Smooth muscle cell (in vitro differentiated cells): Measurements from ENCODE around the gene ELAC1. TPM values are rescaled to one million over a fixed set of nuclear protein-coding genes. Genes with fewer than 3 reads are reported as not detected.

Experiments used
- DNase-seq: peaks from one replicate; lab custom pipeline; 2025; ENCODE audit not compliant: unreplicated experiment; lab: John Stamatoyannopoulos, UW
- H2AFZ ChIP-seq: fragments of 200-600 bp; sonication (generic); 2 replicates; pipeline ENCODE4 v1.6.0; 2016; ENCODE audit warnings: antibody characterized with exemption, low read depth, mild to moderate bottlenecking
- H3F3A ChIP-seq: fragments of 200-600 bp; sonication (generic); 2 replicates; pipeline ENCODE4 v1.6.0; 2017; ENCODE audit warnings: antibody characterized with exemption, low read depth
- H3K27ac ChIP-seq: fragments of 200-600 bp; sonication (generic); 2 replicates; pipeline ENCODE4 v1.5.1; 2016; ENCODE audit warnings: low read depth, mild to moderate bottlenecking
- H3K27me3 ChIP-seq: fragments of 200-600 bp; sonication (generic); 2 replicates; pipeline ENCODE4 v1.6.1; 2016; ENCODE audit warnings: low read depth, mild to moderate bottlenecking
- H3K36me3 ChIP-seq: fragments of 200-600 bp; sonication (generic); 2 replicates; pipeline ENCODE4 v1.5.1; 2016; ENCODE audit warnings: low read depth
- H3K4me1 ChIP-seq: fragments of 200-600 bp; sonication (generic); 2 replicates; pipeline ENCODE4 v1.5.1; 2016; ENCODE audit warnings: low read depth
- H3K4me2 ChIP-seq: fragments of 200-600 bp; sonication (generic); 2 replicates; pipeline ENCODE4 v1.6.0; 2016; ENCODE audit warnings: mild to moderate bottlenecking
- H3K4me3 ChIP-seq: fragments of 200-600 bp; sonication (generic); 2 replicates; pipeline ENCODE4 v1.5.1; 2016; ENCODE audit warnings: mild to moderate bottlenecking
- H3K79me2 ChIP-seq: fragments of 200-600 bp; sonication (generic); 2 replicates; pipeline ENCODE4 v1.6.0; 2016; ENCODE audit warnings: low read depth, mild to moderate bottlenecking
- H3K9ac ChIP-seq: fragments of 200-600 bp; sonication (generic); 2 replicates; pipeline ENCODE4 v1.6.0; 2016; ENCODE audit warnings: low read depth
- H3K9me3 ChIP-seq: fragments of 200-600 bp; sonication (generic); replicated peaks from 2 replicates; pipeline ENCODE4 v1.5.1; 2016; ENCODE audit warnings: low read depth
- H4K20me1 ChIP-seq: fragments of 200-600 bp; sonication (generic); 2 replicates; pipeline ENCODE4 v1.6.0; 2016; ENCODE audit warnings: low read depth
- CTCF ChIP-seq: fragments of 200-600 bp; sonication (generic); IDR thresholded peaks from 2 replicates; pipeline ENCODE4 v1.5.1; 2017; ENCODE audit warnings: borderline replicate concordance, mild to moderate bottlenecking, antibody characterized with exemption; ENCODE audit not compliant: insufficient read depth, poor library complexity, severe bottlenecking
- WGBS: methylation state at CpG from one replicate; pipeline ENCODE4 v1.1.7; 2016; ENCODE audit warnings: low lambda C conversion rate; 5-methylcytosine and 5-hydroxymethylcytosine counted together
- polyA plus RNA-seq: library from polyadenylated mRNA; unstranded; fragments of >200 nt; fragmentation: Nextera tagmentation; extraction: Ambion mirVana; gene quantifications from 2 replicates; pipeline ENCODE4 v1.2.1, GENCODE V29; 2016
- total RNA-seq: library from RNA; depleted of rRNA; stranded (reverse); fragments of >200 nt; gene quantifications from 2 replicates; pipeline ENCODE4 v1.2.3, GENCODE V29; 2014

Gene ELAC1
- total and polyA plus RNA-seq, 2 experiments from 2014 or later, result 8.2 to 16.0 TPM

GRCh38 chr18:51021226-51021965 lies 53.6 kb downstream of the ELAC1 start:
- WGBS, result 95% methylated on average over 5 of the region's 5 CpGs
- H4K20me1 ChIP-seq, result no peaks in the 10 kb centered on the region
- H3F3A ChIP-seq, result no peaks in the 10 kb centered on the region
- no peak overlapping the region for H2AFZ ChIP-seq
- no peak for TF ChIP-seq CTCF
- no peaks in the 10 kb centered on the region for H3K9me3 ChIP-seq
- peaks cover 5% of the 10 kb centered on the region for H3K4me1 ChIP-seq
- H3K79me2 ChIP-seq, result no peaks in the 10 kb centered on the region
- DNase-seq, result no peak
- H3K4me2 ChIP-seq, result no peak overlapping the region
- H3K27ac ChIP-seq, result no peak overlapping the region
- H3K4me3 ChIP-seq, result no peak overlapping the region
- no peaks in the 10 kb centered on the region for H3K36me3 ChIP-seq
- H3K27me3 ChIP-seq, result no peaks in the 10 kb centered on the region
- H3K9ac ChIP-seq, result no peak overlapping the region

GRCh38 chr18:51025512-51025911 lies 57.7 kb downstream of the ELAC1 start:
- Histone ChIP-seq H3K36me3 (no peaks in the 10 kb centered on the region), H3K9ac (no peak overlapping the region), H3K27me3 (no peaks in the 10 kb centered on the region), H4K20me1 (no peaks in the 10 kb centered on the region), H3K27ac (no peak overlapping the region), H2AFZ (no peak overlapping the region), H3K4me3 (no peak overlapping the region), H3K79me2 (peaks cover 11% of the 10 kb centered on the region), H3F3A (no peaks in the 10 kb centered on the region), H3K4me1 (peaks cover 15% of the 10 kb centered on the region), H3K9me3 (no peaks in the 10 kb centered on the region), H3K4me2 (no peak overlapping the region)
- WGBS, result 86% methylated on average over 2 of the region's 2 CpGs
- TF ChIP-seq CTCF, result no peak
- no peak for DNase-seq

GRCh38 chr18:51028201-51028805 lies 60.5 kb downstream of the ELAC1 start:
- no peak for TF ChIP-seq CTCF
- Histone ChIP-seq H4K20me1 (peaks cover 27% of the 10 kb centered on the region), H3K79me2 (peaks cover 39% of the 10 kb centered on the region), H3K4me3 (no peak overlapping the region), H3F3A (no peaks in the 10 kb centered on the region), H3K9ac (no peak overlapping the region), H3K9me3 (no peaks in the 10 kb centered on the region), H3K27me3 (no peaks in the 10 kb centered on the region), H3K4me2 (peak overlapping the region; percentile 85), H2AFZ (no peak overlapping the region), H3K27ac (no peak overlapping the region), H3K4me1 (peaks cover 30% of the 10 kb centered on the region), H3K36me3 (no peaks in the 10 kb centered on the region)
- DNase-seq, result no peak
- WGBS, result 88% methylated on average over 4 of the region's 4 CpGs
